Adrenal gland (tissue), 12 donors: ENCODE data around the gene EFR3B. TPM values are rescaled to one million over a fixed set of nuclear protein-coding genes. Genes with fewer than 3 reads are reported as not detected.
"Not testable (repeated sequence)": the region's sequence is repeated elsewhere in the genome, so short reads cannot be mapped to it uniquely, and the experiment has no call there.

ENCODE experiments used
- DNase-seq, 7 donors: peaks; one replicate each; pipeline ENCODE4 v3.0.0-alpha.2; 2019 to 2020
- H3K27ac ChIP-seq, 5 donors: fragments of 200-600 bp; sonication (generic) in 4 of 5; 1 replicate in 3 of 5; 2 replicates in 2 of 5; pipeline versions ENCODE4 v1.5.1 to v1.8.0; 2016 to 2020; ENCODE audit warnings: mild to moderate bottlenecking in 1 of 5
- H3K27me3 ChIP-seq: fragments of 200-600 bp; 2 replicates; pipeline ENCODE4 v1.8.0; 2021
- H3K36me3 ChIP-seq, 2 donors: fragments of 200-600 bp; replicated peaks in 1 of 2; 1 replicate in 1 of 2; 2 replicates in 1 of 2; pipeline versions ENCODE4 v1.5.1 to v1.8.0; 2018 to 2022
- H3K4me1 ChIP-seq, 2 donors: fragments of 200-600 bp; replicated peaks in 1 of 2; 1 replicate in 1 of 2; 2 replicates in 1 of 2; pipeline versions ENCODE4 v1.5.1 to v1.8.0; 2018 to 2021
- H3K4me3 ChIP-seq, 4 donors: fragments of 200-600 bp; sonication (generic) in 3 of 4; one replicate each; pipeline ENCODE4 v1.5.1; 2016 to 2018
- H3K9me3 ChIP-seq, 3 donors: fragments of 200-600 bp; sonication (generic) in 1 of 3; replicated peaks in 1 of 3; 1 replicate in 2 of 3; 2 replicates in 1 of 3; pipeline versions ENCODE4 v1.5.1 to v1.8.0; 2016 to 2021
- POLR2A ChIP-seq, 2 donors: fragments of 450-650 bp; IDR thresholded peaks; one replicate each; pipeline ENCODE4 v1.6.1; 2017; ENCODE audit warnings: antibody characterized with exemption in 2 of 2, mild to moderate bottlenecking in 2 of 2, moderate library complexity in 1 of 2
- WGBS, 4 donors: extraction: QIAGEN DNeasy Blood & Tissue Kit in 2 of 4; methylation state at CpG; one replicate each; pipeline versions ENCODE4 v1.1.5 to v1.1.7; 2013 to 2017; 5-methylcytosine and 5-hydroxymethylcytosine counted together
- intact Hi-C, 2 donors: fragments of 100-400 bp; cut with DNase I; formaldehyde crosslinking; loops; one replicate each; pipeline versions ENCODE4 v1.14.1 to v1.15.0; 2022 to 2023
- polyA plus RNA-seq, 3 donors: library from polyadenylated mRNA; stranded (reverse); fragments of 200-250 nt in 2 of 3; fragments of 350-450 nt in 1 of 3; fragmentation: Illumina TruSeq in 1 of 3; extraction: RNeasy Lipid Tissue Mini Kit (QIAGEN cat#74804) in 1 of 3; gene quantifications; one replicate each; pipeline ENCODE4 v1.2.3, GENCODE V29; 2013 to 2014
- total RNA-seq, 9 donors: library from RNA; depleted of rRNA in 4 of 9; stranded (reverse); fragments of >200 nt in 4 of 9; fragments of 120-200 nt in 1 of 9; fragmentation: NEBNext Ultra II Directional in 1 of 9; extraction: Animal tissue kit (Norgen Biotek cat#: 25700) in 1 of 9; gene quantifications; one replicate each; pipeline versions ENCODE4 v1.1.0 to v1.2.4, GENCODE V29; 2013 to 2023
- TF ChIP-seq, protein P1 (sequence below), 6 experiments: fragments of 450-650 bp in 4 of 6; fragments of 200-600 bp in 2 of 6; sonication (generic) in 1 of 6; IDR thresholded peaks; 1 replicate in 5 of 6; 2 replicates in 1 of 6; pipeline versions ENCODE4 v1.5.1 to v1.8.0; 2016 to 2021; ENCODE audit warnings: antibody characterized with exemption in 6 of 6, mild to moderate bottlenecking in 2 of 6, moderate library complexity in 1 of 6
- donor health status: healthy with polysubstance abuse.
- donor health status: Bipolar disorder and iron deficiency.
- donor health status: DM: yes; HTN: yes; CAD: no.
- donor health status: DM: no; HTN: no; CAD: no.
- donor health status: DM: no; HTN: no; CAD: no.
- donor health status: DM: yes; HTN: yes; CAD: no.

EFR3B gene
- total and polyA plus RNA-seq, 12 donors, result 0.84 to 18.5 (median 2.4) TPM

- 66 to 86% (median 79%) methylated on average over 2 to 5 of the region's 5 CpGs for WGBS, 4 donors
- TF ChIP-seq, protein P1, sequence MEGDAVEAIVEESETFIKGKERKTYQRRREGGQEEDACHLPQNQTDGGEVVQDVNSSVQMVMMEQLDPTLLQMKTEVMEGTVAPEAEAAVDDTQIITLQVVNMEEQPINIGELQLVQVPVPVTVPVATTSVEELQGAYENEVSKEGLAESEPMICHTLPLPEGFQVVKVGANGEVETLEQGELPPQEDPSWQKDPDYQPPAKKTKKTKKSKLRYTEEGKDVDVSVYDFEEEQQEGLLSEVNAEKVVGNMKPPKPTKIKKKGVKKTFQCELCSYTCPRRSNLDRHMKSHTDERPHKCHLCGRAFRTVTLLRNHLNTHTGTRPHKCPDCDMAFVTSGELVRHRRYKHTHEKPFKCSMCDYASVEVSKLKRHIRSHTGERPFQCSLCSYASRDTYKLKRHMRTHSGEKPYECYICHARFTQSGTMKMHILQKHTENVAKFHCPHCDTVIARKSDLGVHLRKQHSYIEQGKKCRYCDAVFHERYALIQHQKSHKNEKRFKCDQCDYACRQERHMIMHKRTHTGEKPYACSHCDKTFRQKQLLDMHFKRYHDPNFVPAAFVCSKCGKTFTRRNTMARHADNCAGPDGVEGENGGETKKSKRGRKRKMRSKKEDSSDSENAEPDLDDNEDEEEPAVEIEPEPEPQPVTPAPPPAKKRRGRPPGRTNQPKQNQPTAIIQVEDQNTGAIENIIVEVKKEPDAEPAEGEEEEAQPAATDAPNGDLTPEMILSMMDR (IDR thresholded peaks at IDR 0.05), result no peak
- TF ChIP-seq POLR2A (IDR thresholded peaks at IDR 0.05), result no peak
- Histone ChIP-seq H3K4me3 (no peak overlapping the region), H3K27me3 (no peaks in the 10 kb centered on the region), H3K36me3 (no peaks in the 10 kb centered on the region), H3K9me3 (no peaks in the 10 kb centered on the region), H3K27ac (no peak overlapping the region), H3K4me1 (no peaks in the 10 kb centered on the region)
- intact Hi-C loops, result no loop called here
- no peak for DNase-seq
Measured at GRCh38 chr2:25123682-25124081, 81.8 kb downstream of the EFR3B start.

DNA sequence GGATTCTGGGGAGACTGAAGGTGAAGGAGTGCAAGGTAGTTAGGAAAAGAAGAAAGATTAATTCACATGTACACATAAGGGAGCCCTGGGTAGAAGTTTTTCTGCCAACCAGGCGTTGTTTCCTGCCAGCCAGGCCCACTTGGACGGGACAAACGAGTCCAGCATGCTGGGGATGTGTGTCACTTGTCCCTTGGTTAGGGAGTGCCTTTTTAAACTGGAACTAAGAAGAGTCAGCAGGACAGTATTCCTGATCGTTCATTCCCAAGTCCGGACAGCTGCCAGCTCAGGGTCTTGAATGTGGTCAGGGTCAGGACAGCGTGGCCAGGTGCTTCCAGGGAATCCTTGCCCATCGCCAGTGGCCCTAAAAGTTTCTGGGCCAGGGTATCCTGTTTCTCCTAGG, 83.3 kb downstream of the EFR3B start:
- intact Hi-C loops, result loop anchor here (5.0 kb wide), 2 partner anchors 83 to 148 kb away; partner anchors contain the start of gene EFR3B (in 1 of the 2)

DNA sequence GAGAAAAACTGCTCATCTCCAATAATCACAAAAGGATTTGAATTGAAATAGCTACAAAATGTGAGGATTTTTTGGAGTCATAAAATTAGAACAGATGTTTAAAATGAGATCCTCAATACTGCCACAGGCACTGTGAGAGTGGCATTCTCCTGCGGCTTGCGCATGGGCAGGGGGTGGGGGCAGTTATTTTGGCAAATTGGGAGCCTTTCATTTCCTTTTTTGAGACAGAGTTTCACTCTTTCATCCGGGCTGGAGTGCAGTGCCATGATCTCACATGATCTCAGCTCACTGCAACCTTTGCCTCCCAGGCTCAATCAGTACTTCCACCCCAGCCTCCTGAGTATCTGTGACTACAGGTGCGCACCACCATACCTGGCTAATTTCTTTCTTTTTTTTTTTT, 84.1 kb downstream of the EFR3B start:
- Histone ChIP-seq H3K36me3 (no peaks in the 10 kb centered on the region), H3K4me1 (no peaks in the 10 kb centered on the region), H3K27me3 (peaks cover under 1% of the 10 kb centered on the region), H3K4me3 (no peak overlapping the region), H3K27ac (no peak overlapping the region), H3K9me3 (no peaks in the 10 kb centered on the region)
- intact Hi-C loops, result loop anchor here (5.0 kb wide), 2 partner anchors 84 to 149 kb away; partner anchors contain the start of gene EFR3B (in 1 of the 2)
- TF ChIP-seq POLR2A (IDR thresholded peaks at IDR 0.05), result no peak
- TF ChIP-seq, protein P1 (IDR thresholded peaks at IDR 0.05), result no peak
- WGBS, 4 donors, result 82 to 89% (median 83%) methylated on average over 4 of the region's 4 CpGs
- no peak for DNase-seq

More for the DNA sequence above, 83.3 kb downstream of the EFR3B start:
- H3K36me3 ChIP-seq, result no peaks in the 10 kb centered on the region
- no peak for DNase-seq
- no peaks in the 10 kb centered on the region for H3K4me1 ChIP-seq
- 86 to 94% (median 88%) methylated on average over 4 to 7 of the region's 7 CpGs for WGBS, 4 donors
- H3K27me3 ChIP-seq, result no peaks in the 10 kb centered on the region
- no peak overlapping the region for H3K4me3 ChIP-seq
- TF ChIP-seq POLR2A (IDR thresholded peaks at IDR 0.05), result no peak
- TF ChIP-seq, protein P1 (IDR thresholded peaks at IDR 0.05), result no peak
- no peaks in the 10 kb centered on the region for H3K9me3 ChIP-seq
- no peak overlapping the region for H3K27ac ChIP-seq

- intact Hi-C loops, result loop anchor here (5.0 kb wide), 2 partner anchors 85 to 150 kb away; partner anchors contain the start of gene EFR3B (in 1 of the 2)
- DNase-seq, H3K4me3 ChIP-seq, H3K27me3 ChIP-seq, H3K4me1 ChIP-seq, H3K9me3 ChIP-seq, H3K27ac ChIP-seq, H3K36me3 ChIP-seq: not testable (repeated sequence)
- 78 to 89% (median 83%) methylated on average over 3 of the region's 3 CpGs for WGBS, 4 donors
Measured at GRCh38 chr2:25127071-25127470, 85.2 kb downstream of the EFR3B start.

GRCh38 chr2:25127646-25128045, 85.8 kb downstream of the EFR3B start:
- intact Hi-C loops, result loop anchor here (2.0 to 5.0 kb wide), 3 partner anchors 85 to 153 kb away; partner anchors contain the start of gene EFR3B (in 1 of the 2)

More at GRCh38 chr2:25127646-25128045, 85.8 kb downstream of the EFR3B start:
- no peak for DNase-seq
- H3K9me3 ChIP-seq, result no peaks in the 10 kb centered on the region
- H3K36me3 ChIP-seq, result no peaks in the 10 kb centered on the region
- peaks cover 6% of the 10 kb centered on the region for H3K27me3 ChIP-seq
- H3K27ac ChIP-seq, result no peak overlapping the region
- 69 to 78% (median 72%) methylated on average over 5 of the region's 5 CpGs for WGBS, 4 donors
- H3K4me3 ChIP-seq, result no peak overlapping the region
- no peaks in the 10 kb centered on the region for H3K4me1 ChIP-seq
- TF ChIP-seq, protein P1 (IDR thresholded peaks at IDR 0.05), result no peak
- no peak for TF ChIP-seq POLR2A (IDR thresholded peaks at IDR 0.05)
